ENCODE results near the gene CYP1B1. TPM values are rescaled to one million over a fixed set of nuclear protein-coding genes. Genes with fewer than 3 reads are reported as not detected.

Gene CYP1B1
- total RNA-seq, 2 donors from 2014 or later: 4.8 to 6.3 TPM

- H3K36me3 ChIP-seq (ENCODE audit: control insufficient read depth, insufficient read depth, low read length): no peaks in the 10 kb centered on the region
- no peak overlapping the region for H3K9ac ChIP-seq (ENCODE audit: extremely low read depth, low read length, poor library complexity, severe bottlenecking)
- Mint-ChIP-seq H3K9me3 (peaks cover 7% of the 10 kb centered on the region), H3K4me3 (peak overlapping the region; percentile 23), H3K36me3 (ENCODE audit: low read depth) (peaks cover 2% of the 10 kb centered on the region), H3K27ac (peak overlapping the region; percentile 78), H3K4me1 (peaks cover 56% of the 10 kb centered on the region), H3K27me3 (ENCODE audit: insufficient read depth) (peaks cover 39% of the 10 kb centered on the region)
- no peaks in the 10 kb centered on the region for H3K27me3 ChIP-seq (ENCODE audit: control insufficient read depth, insufficient read depth, low read length, poor library complexity, severe bottlenecking)
- H3K4me3 ChIP-seq (ENCODE audit: low read length): peak overlapping the region; percentile 6
- no peak for TF ChIP-seq CTCF (conservative IDR thresholded peaks at IDR 0.05)
- H3K9me3 ChIP-seq (ENCODE audit: control insufficient read depth, low read length): peaks cover 6% of the 10 kb centered on the region
- peaks cover 27% of the 10 kb centered on the region for H3K4me1 ChIP-seq (ENCODE audit: control insufficient read depth, insufficient read depth, low read length)
- DNase-seq: no peak
- no peak overlapping the region for H3K27ac ChIP-seq (ENCODE audit: low read depth, low read length)
- 49% methylated on average over 4 of the region's 4 CpGs; no CpG with 5 or more reads in 1 of the 2 experiments for WGBS, 2 experiments (ENCODE audit: insufficient coverage in 1 of 2, insufficient read length in 1 of 2)
These were observed 22.0 kb upstream of the CYP1B1 start for GRCh38 chr2:38097988-38098385.

GRCh38 chr2:38097258-38097987 is 21.5 kb upstream of the CYP1B1 start:
- peaks cover 61% of the 10 kb centered on the region for H3K4me1 Mint-ChIP-seq
- peak overlapping the region; percentile 64 for H3K9ac ChIP-seq (ENCODE audit: extremely low read depth, low read length, poor library complexity, severe bottlenecking)
- no peak for TF ChIP-seq CTCF (conservative IDR thresholded peaks at IDR 0.05)
- no peaks in the 10 kb centered on the region for H3K36me3 ChIP-seq (ENCODE audit: control insufficient read depth, insufficient read depth, low read length)
- peak overlapping the region; percentile 6 for H3K4me3 ChIP-seq (ENCODE audit: low read length)
- H3K4me3 Mint-ChIP-seq: peak overlapping the region; percentile 4
- peak overlapping the region; percentile 78 for H3K27ac Mint-ChIP-seq
- peaks cover 30% of the 10 kb centered on the region for H3K4me1 ChIP-seq (ENCODE audit: control insufficient read depth, insufficient read depth, low read length)
- H3K9me3 ChIP-seq (ENCODE audit: control insufficient read depth, low read length): peaks cover under 1% of the 10 kb centered on the region
- H3K27me3 Mint-ChIP-seq (ENCODE audit: insufficient read depth): peaks cover 34% of the 10 kb centered on the region
- DNase-seq: no peak
- H3K27me3 ChIP-seq (ENCODE audit: control insufficient read depth, insufficient read depth, low read length, poor library complexity, severe bottlenecking): no peaks in the 10 kb centered on the region
- peaks cover 2% of the 10 kb centered on the region for H3K36me3 Mint-ChIP-seq (ENCODE audit: low read depth)
- 39 to 48% methylated on average over 2 of the region's 2 CpGs for WGBS, 2 experiments (ENCODE audit: insufficient coverage in 1 of 2, insufficient read length in 1 of 2)
- peaks cover 2% of the 10 kb centered on the region for H3K9me3 Mint-ChIP-seq
- no peak overlapping the region for H3K27ac ChIP-seq (ENCODE audit: low read depth, low read length)

GRCh38 chr2:38095996-38096861 is 20.3 kb upstream of the CYP1B1 start:
- Mint-ChIP-seq H3K27me3 (ENCODE audit: insufficient read depth) (peaks cover 29% of the 10 kb centered on the region), H3K27ac (peak overlapping the region; percentile 89), H3K4me1 (peaks cover 71% of the 10 kb centered on the region), H3K9me3 (no peaks in the 10 kb centered on the region), H3K4me3 (peak overlapping the region; percentile 36), H3K36me3 (ENCODE audit: low read depth) (no peaks in the 10 kb centered on the region)
- Histone ChIP-seq H3K27ac (ENCODE audit: low read depth, low read length) (peak overlapping the region; percentile 64), H3K36me3 (ENCODE audit: control insufficient read depth, insufficient read depth, low read length) (no peaks in the 10 kb centered on the region), H3K4me3 (ENCODE audit: low read length) (peak overlapping the region; percentile 64), H3K27me3 (ENCODE audit: control insufficient read depth, insufficient read depth, low read length, poor library complexity, severe bottlenecking) (no peaks in the 10 kb centered on the region), H3K9ac (ENCODE audit: extremely low read depth, low read length, poor library complexity, severe bottlenecking) (peak overlapping the region; percentile 64), H3K9me3 (ENCODE audit: control insufficient read depth, low read length) (no peaks in the 10 kb centered on the region), H3K4me1 (ENCODE audit: control insufficient read depth, insufficient read depth, low read length) (peaks cover 42% of the 10 kb centered on the region)
- peak; percentile 92 for DNase-seq
- TF ChIP-seq CTCF (conservative IDR thresholded peaks at IDR 0.05): no peak
- WGBS, 2 experiments (ENCODE audit: insufficient coverage in 1 of 2, insufficient read length in 1 of 2): 26 to 50% methylated on average over 12 to 19 of the region's 19 CpGs

Measured in endodermal cell (in vitro differentiated cells).